ENCODE results near the gene CCDC152. TPM values are rescaled to one million over a fixed set of nuclear protein-coding genes. Genes with fewer than 3 reads are reported as not detected.

Gene CCDC152
- total RNA-seq, 2 donors from 2014 or later, result 0.89 to 1.4 TPM

- no peak overlapping the region for H3K4me3 ChIP-seq
- no peaks in the 10 kb centered on the region for H3K36me3 ChIP-seq
- H3K27ac ChIP-seq, result no peak overlapping the region
- no peaks in the 10 kb centered on the region for H3K27me3 ChIP-seq
- peaks cover 0 to 7% of the 10 kb centered on the region in 2 donors for H3K4me1 ChIP-seq
- no peaks in the 10 kb centered on the region for H3K9me3 ChIP-seq
- no peak for DNase-seq (ENCODE audit: low spot score)
- TF ChIP-seq CTCF (IDR thresholded peaks at IDR 0.05), result no peak
Observed at GRCh38 chr5:42822548-42822947, 65.9 kb downstream of the CCDC152 start.

DNA sequence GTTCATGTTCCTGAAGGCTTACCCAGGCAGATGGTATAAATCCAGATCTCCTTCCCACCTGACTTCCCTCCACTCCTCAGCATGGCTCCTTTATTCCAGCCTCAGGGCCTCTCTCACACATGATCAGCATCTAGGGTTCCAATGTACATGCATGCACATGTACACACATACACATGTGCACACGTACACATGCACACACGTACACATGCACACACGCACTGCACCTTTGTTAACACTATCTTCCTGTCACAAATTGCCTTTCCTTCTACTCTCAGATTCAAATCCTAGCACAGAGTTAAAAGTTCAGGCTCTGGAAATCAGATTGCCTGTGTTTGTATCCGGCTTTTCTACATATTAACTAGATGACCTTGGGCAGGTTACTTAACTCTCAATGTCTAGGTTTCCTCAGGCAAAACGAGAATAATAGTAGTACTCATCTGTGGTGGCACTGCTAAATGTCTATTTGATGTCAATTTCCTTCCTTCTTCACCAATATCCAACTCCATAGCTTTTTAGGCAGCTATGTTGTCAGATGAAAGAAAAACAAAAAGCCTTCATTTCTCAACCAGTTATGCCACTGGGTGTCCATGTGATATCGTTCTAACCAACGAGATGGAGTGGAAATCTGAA is 67.8 kb downstream of the CCDC152 start:
- no peak for DNase-seq (ENCODE audit: low spot score)
- no peak overlapping the region for H3K4me3 ChIP-seq
- no peak for TF ChIP-seq CTCF (IDR thresholded peaks at IDR 0.05)
- no peaks in the 10 kb centered on the region for H3K9me3 ChIP-seq
- peaks cover 0 to 7% of the 10 kb centered on the region in 2 donors for H3K4me1 ChIP-seq
- H3K27me3 ChIP-seq, result no peaks in the 10 kb centered on the region
- H3K36me3 ChIP-seq, result no peaks in the 10 kb centered on the region
- H3K27ac ChIP-seq, result no peak overlapping the region

DNA sequence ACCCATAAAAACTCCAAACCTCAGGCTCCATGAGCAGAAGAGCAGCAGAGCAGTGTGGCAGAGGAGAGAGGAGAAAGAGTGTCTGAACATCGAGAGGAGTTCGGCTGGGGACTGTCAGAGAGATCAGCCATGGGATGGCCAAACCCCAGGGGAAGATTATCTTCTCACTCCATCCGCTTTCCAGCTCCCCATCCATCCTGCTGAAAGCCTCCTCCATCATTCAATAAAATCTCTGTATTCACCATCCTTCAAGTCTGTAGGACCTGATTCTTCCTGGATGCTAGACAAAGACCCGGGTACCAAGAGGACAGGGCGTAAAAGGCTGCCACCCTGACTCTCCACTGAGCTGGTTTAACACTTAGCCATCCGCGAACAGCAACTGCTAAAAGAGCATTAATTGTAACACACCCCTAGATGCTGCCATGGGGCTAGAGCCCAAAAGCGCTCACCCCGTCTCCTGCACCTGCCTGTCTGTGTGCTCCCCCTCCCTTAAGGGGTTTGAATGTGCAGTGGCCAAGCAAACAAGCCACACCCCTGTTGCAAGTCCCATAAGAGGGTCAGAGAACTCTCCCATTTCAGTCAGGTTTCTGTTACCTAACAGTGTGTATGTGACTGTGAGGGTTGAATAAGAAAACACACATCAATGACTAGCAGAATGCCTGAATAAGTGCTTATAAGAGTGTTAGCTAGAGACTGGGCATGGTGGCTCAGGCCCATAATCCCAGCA is 69.0 kb downstream of the CCDC152 start:
- no peak overlapping the region for H3K4me3 ChIP-seq
- peaks cover 0 to 7% of the 10 kb centered on the region in 2 donors for H3K4me1 ChIP-seq
- no peak overlapping the region for H3K27ac ChIP-seq
- no peaks in the 10 kb centered on the region for H3K9me3 ChIP-seq
- H3K36me3 ChIP-seq, result no peaks in the 10 kb centered on the region
- no peak for TF ChIP-seq CTCF (IDR thresholded peaks at IDR 0.05)
- H3K27me3 ChIP-seq, result no peaks in the 10 kb centered on the region
- DNase-seq (ENCODE audit: low spot score), result no peak

GRCh38 chr5:42826757-42827515 is 70.3 kb downstream of the CCDC152 start:
- Histone ChIP-seq H3K27ac (no peak overlapping the region), H3K4me1 (peaks cover 0 to 7% of the 10 kb centered on the region in 2 donors), H3K27me3 (no peaks in the 10 kb centered on the region), H3K9me3 (no peaks in the 10 kb centered on the region), H3K4me3 (no peak overlapping the region), H3K36me3 (no peaks in the 10 kb centered on the region)
- no peak for DNase-seq (ENCODE audit: low spot score)
- TF ChIP-seq CTCF (IDR thresholded peaks at IDR 0.05), result no peak

DNA sequence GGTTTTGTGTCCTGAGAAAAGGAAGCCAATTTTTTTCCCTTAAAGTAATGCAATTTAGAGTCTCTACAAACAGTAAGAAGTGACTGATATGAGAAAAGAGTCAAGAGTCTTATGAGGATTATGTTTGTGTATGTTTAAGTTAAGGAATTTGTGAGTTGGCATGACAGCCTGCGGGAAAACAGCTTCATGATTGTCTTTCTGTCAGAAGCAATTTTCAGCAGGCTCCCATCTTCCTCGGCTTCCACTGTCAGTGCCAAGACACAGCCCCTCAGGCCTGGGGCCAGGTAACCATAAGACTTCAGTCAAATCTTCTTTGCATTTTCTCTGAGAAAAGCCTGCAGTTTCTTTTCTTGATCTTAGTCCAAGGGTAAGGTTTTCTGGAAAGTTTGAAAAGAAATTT is 72.1 kb downstream of the CCDC152 start:
- H3K27me3 ChIP-seq, result no peaks in the 10 kb centered on the region
- no peak for TF ChIP-seq CTCF (IDR thresholded peaks at IDR 0.05)
- H3K36me3 ChIP-seq, result no peaks in the 10 kb centered on the region
- H3K4me1 ChIP-seq, result peaks cover 0 to 7% of the 10 kb centered on the region in 2 donors
- no peaks in the 10 kb centered on the region for H3K9me3 ChIP-seq
- DNase-seq (ENCODE audit: low spot score), result no peak
- H3K27ac ChIP-seq, result no peak overlapping the region
- H3K4me3 ChIP-seq, result no peak overlapping the region
